Activated effector memory CD4-positive, alpha-beta T cell treated with Interleukin-2 at 50 U/mL for 16 hours (primary cell): ENCODE data around the gene KCTD19.

ENCODE experiments used
- DNase-seq: peaks from one replicate; pipeline ENCODE4 v3.0.0-alpha.2; 2020

Gene KCTD19

GRCh38 chr16:67240506-67240905 lies 86.0 kb downstream of the KCTD19 start:
- no peak for DNase-seq
